ENCODE measurements around the gene ENGASE.
"Not testable (repeated sequence)": the region's sequence is repeated elsewhere in the genome, so short reads cannot be mapped to it uniquely, and the experiment has no call there.

Gene ENGASE

GRCh38 chr17:79054200-79054960, 20.2 kb upstream of the ENGASE start:
- no peak for DNase-seq

- DNase-seq, result no peak
Observed at GRCh38 chr17:79055197-79055596, 19.4 kb upstream of the ENGASE start.

DNA sequence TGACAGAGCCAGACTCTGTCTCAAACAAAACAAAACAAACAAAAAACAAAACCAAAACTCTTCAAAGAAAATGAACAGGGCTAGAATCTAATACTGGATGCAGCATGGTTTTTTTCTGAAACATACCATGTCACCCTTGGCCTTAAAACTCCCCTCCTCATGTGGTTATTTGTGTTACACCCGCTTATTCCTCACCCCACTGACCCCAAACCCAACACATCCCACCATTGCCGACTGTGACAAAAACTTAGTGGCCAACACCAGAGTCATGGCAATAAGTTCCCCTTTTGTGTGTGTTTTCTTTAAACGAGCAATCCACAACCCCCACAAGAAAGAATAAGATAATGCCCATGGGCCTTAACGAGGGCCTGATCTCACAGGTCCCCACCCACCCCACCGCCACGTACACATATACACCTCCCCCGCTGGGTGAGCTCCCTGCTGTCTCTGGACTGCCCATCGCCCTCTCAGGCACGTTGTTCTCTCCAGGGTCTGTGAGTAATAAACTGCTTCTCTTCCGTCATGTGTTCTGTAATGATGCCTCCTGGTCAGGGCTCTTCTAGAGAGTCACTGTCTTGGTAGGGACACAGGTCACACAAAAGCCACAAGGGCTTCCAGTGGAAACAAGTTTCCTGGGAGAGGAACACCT, 16.8 kb upstream of the ENGASE start:
- DNase-seq, result no peak

- DNase-seq, result no peak
Observed at GRCh38 chr17:79062691-79063090, 11.9 kb upstream of the ENGASE start.

GRCh38 chr17:79064026-79064425, 10.6 kb upstream of the ENGASE start:
- no peak for DNase-seq

DNA sequence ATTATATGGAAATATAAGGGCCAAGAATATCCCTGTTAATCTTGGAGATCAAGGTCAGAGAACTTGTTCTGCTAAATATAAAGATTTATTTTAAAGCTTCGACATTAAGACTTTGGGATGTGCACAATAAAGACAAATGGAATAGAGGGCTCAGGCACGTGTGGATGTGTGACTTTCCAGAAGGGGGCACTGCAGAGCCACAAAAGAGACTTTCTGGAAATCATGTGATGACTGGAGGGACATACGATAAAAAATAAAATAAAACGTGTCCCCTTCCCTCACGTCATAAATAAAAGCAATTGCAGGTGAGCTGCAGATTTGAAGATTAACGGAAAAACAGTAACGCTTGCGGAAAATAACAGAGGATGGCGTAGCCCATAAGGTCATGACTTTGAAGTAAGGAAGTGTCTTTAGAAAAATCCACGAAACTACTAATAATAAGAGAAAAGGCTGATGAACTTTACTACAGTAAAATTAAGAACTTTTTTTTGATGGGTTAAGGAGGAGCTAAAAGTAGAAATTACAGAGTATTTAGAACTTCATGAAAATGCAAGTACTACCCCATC, 9.4 kb upstream of the ENGASE start:
- DNase-seq, result peak; percentile 62

GRCh38 chr17:79066963-79067362, 7.7 kb upstream of the ENGASE start:
- no peak for DNase-seq

DNA sequence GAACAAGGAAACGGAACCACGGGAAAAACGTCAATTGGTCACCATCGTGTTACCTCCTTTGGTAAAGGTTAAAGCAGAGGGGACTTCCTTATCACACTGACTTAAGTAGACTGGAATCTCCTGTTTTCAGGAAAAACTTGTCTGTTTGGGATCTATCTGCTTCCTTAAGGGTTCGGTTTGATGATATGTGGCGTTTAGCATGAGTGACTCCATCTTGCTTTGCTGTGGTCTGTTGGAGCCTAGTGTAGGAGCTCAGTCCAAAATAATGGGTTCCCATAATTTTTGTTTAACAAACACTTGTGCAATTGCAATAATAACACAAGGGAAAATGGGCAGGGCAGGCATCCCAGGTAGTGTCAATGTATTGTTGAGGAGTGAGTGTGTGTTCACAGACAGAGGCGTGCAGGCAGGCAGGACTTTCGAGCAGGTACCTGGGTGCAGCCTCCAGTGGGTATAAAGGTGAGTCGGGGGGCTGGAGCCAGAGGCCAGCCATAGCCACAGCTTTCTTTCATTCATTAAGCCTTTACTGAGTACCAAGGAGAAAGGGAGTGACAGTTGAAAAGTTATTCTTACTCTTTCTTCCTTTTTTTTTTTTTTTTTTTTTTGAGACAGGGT, 4.3 kb upstream of the ENGASE start:
- DNase-seq, result no peak

DNA sequence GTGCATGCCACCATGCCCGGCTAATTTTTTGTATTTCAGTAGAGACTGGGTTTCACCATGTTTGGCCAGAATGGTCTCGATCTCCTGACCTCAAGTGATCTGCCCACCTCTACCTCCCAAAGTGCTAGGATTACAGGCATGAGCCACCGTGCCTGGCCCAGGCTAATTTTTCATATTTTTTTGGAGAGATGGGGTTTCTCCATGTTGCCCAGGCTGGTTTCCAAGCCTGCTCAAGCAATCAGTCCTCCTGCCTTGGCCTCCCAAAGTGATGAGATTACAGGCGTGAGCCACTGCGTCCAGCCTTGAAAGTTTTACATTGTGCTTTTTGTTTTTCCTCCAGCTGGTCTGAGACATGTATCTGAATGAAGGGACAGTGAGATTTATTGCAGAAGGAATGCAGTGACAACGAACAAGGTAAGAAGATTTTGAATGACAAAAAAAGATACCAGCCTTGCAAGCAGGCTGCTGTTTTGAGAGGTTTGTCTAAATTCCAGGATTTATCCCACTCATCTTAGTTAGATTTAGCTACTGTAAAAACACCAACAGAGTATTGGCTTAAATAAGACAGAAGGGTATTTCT, 3.4 kb upstream of the ENGASE start:
- DNase-seq, result no peak

- DNase-seq, result no peak
Observed at GRCh38 chr17:79072544-79072943, 2.1 kb upstream of the ENGASE start.

- no peak for DNase-seq
Observed at GRCh38 chr17:79073016-79073705, 1.5 kb upstream of the ENGASE start.

DNA sequence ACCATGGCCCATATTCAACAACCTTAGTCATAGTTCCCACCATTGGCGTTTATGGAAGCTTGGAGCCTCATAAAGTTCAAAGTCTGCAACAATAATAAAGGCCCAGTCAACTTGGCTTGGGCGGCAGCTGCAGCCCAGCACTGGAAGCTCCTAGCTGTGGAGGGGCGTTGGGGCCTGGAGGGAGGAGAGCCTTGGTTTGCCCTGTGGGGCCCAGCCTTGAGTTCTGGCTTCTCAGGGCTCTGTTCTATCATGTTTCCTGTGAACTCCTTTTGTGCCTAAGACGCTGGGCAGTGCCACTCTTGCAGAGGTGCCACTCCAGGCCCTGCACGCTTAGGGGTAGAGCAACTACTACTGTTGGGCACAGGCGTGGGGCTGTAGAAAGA, 927 bp upstream of the ENGASE start:
- DNase-seq, result no peak

DNA sequence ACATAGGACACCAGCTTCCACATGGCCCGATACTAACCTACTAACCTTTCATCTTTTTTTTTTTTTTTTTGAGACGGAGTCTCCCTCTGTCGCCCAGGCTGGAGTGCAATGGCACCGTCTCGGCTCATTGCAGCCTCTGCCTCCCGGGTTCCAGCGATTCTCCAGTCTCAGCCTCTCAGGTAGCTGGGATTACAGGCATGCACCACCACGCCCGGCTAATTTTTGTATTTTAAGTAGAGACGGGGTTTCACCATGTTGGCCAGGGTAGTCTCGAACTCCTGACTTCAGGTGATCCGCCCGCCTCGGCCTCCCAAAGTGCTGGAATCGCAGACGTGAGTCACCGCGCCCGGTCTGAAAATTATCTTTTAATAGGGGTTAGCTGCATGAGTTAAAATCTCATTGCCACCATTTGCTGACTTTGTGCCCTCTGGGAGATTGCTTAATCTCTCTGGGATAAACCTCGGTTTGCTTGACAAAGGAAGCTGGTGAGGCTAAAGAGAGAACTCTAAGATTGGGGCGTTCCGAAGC, 439 bp upstream of the ENGASE start:
- DNase-seq, result not testable (repeated sequence)

DNA sequence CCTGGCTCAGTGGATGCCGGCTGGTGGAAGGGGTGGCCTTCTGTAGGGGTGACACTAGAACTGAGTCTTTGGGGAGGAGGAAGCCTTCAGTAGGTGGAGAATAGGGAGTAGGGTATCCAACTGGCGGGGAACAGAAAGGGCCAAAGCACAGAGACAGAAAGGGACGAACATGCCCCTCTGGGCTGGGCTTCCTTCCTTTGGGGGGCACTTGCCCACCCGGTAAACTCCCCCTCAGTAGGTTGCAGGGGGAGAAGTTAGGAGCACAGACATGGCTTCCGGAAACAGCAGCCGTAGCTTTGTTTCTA, 774 bp downstream of the ENGASE start:
- DNase-seq, result no peak

- DNase-seq, result no peak
Observed at GRCh38 chr17:79075861-79076406, 1.3 kb downstream of the ENGASE start.

GRCh38 chr17:79077587-79077986, 3.0 kb downstream of the ENGASE start:
- no peak for DNase-seq

- no peak for DNase-seq
Observed at GRCh38 chr17:79078476-79079190, 4.0 kb downstream of the ENGASE start.

DNA sequence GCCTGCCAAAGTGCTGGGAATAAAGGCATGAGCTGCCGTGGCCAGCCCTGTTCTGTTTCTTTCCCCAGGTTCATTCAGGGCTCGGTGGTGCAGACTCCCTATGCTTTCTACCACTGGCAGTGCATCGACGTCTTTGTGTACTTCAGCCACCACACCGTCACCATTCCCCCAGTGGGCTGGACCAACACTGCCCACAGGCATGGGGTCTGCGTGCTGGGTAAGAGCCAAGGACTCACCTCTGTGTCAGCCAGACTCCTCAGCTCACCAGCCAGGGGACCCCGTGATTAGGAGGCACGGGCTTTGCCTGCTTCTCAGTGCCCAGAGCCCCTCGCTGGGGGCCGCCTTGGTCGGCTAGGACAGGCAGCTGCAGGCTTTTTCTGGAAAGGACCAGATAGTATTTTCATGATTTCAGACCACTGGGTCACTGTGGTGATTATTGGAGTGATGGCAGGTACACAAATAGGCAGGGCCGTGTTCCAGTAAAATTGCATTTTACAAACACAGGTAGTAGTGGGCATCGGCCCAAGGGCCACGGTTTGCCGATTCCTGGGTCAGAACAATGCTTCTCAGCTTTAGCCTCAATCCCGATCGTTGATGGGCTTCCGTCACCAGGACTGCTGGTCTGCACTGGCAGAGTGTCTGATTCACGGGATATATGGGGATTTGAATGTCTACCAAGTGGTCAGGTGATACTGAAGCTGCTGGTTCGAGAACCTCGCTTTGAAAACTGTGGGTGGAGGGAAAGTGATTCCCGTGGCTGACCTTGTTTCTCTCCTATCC, 5.0 kb downstream of the ENGASE start:
- no peak for DNase-seq

DNA sequence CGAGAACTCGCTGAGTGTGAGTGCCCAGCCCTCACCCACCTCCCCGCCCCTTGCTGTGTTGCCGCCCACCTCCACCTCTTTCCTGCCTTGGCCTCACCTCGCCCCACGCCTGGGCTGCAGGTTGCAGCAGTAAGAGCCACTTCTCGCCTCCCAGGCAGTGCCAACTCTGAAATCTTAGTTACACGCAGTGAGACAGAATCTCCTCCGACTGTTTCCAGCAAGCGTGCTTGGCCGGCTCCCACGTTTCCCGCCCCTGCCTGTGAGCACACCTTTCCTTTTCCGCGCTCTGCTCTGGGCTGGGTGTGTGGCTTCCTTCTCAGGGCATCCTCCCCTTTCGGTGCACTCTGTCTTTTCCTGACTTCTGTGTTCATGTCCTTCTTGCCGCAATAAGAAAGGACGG, 5.7 kb downstream of the ENGASE start:
- no peak for DNase-seq

DNA sequence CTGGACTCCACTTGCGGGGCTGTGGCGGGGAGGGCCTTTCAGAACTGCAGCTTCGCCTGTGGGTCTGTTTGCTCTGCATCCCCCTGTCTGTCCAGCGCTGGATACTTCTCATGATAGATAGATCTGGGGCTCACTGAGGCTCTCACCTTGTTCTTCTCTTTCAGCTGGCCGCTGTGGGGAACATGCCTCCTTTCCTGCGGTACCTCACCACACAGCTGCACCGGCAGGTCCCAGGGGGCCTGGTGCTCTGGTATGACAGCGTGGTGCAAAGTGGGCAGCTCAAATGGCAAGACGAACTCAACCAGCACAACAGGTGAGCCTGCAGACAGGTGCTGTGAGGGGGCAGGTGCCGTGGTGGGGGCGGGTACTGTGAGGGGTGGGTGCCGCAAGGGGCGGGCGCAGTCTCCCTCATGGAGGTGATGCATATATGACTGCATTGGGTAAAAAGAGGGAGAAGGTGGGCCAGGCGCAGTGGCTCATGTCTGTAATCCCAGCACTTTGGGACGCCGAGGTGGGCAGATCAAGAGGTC, 6.2 kb downstream of the ENGASE start:
- DNase-seq, result no peak
